WTC11 (cell line): ENCODE measurements around the gene SYNGAP1. TPM values are rescaled to one million over a fixed set of nuclear protein-coding genes. Genes with fewer than 3 reads are reported as not detected.

Source experiments
- ATAC-seq: fragments of 200-7000 bp; cut with Tn5 transposase; 2 replicates; pipeline ENCODE4 v1.10.0; 2021; ENCODE audit warnings: mild to moderate bottlenecking, moderate library complexity
- CTCF ChIA-PET: fragments of 300-600 bp; sonication (Branson Sonifier 250); formaldehyde crosslinking; loops from one replicate; lab custom pipeline; 2021; ENCODE audit warnings: antibody characterized with exemption; lab: Charles Lee
- POLR2A ChIA-PET: fragments of 350-600 bp; sonication (Branson Sonifier 250); formaldehyde crosslinking; loops from one replicate; lab custom pipeline; 2021; ENCODE audit warnings: antibody characterized with exemption; lab: Charles Lee
- DNase-seq: peaks from one replicate; pipeline ENCODE4 v3.0.0; 2021; ENCODE audit warnings: low spot score
- H3K27ac Mint-ChIP-seq: 2 replicates; pipeline ENCODE4 v1.8.0; 2021; ENCODE audit warnings: mixed read lengths
- H3K27me3 Mint-ChIP-seq: 2 replicates; pipeline ENCODE4 v1.8.0; 2021; ENCODE audit warnings: low read depth, mild to moderate bottlenecking, moderate library complexity, mixed read lengths
- H3K36me3 Mint-ChIP-seq: 2 replicates; pipeline ENCODE4 v1.8.0; 2021; ENCODE audit warnings: mixed read lengths
- H3K4me1 Mint-ChIP-seq: 2 replicates; pipeline ENCODE4 v1.8.0; 2022; ENCODE audit warnings: mixed read lengths
- H3K4me3 Mint-ChIP-seq: 2 replicates; pipeline ENCODE4 v1.8.0; 2021; ENCODE audit warnings: mild to moderate bottlenecking, moderate library complexity, mixed read lengths
- H3K9me3 Mint-ChIP-seq: 2 replicates; pipeline ENCODE4 v1.8.0; 2021; ENCODE audit warnings: mixed read lengths
- AFF4 ChIP-seq: sonication (generic); formaldehyde crosslinking; IDR thresholded peaks from 2 replicates; pipeline ENCODE4 v1.8.1; 2023; ENCODE audit warnings: mild to moderate bottlenecking, missing genetic modification reagents, borderline replicate concordance
- ARID4B ChIP-seq: sonication (generic); formaldehyde crosslinking; IDR thresholded peaks from 2 replicates; pipeline ENCODE4 v1.8.0; 2023; ENCODE audit warnings: missing genetic modification reagents, mild to moderate bottlenecking, borderline replicate concordance
- ATF1 ChIP-seq: sonication (generic); formaldehyde crosslinking; IDR thresholded peaks from 2 replicates; pipeline ENCODE4 v1.8.1; 2023; ENCODE audit warnings: mild to moderate bottlenecking, moderate library complexity, missing genetic modification reagents
- CREB1 ChIP-seq: sonication (generic); formaldehyde crosslinking; IDR thresholded peaks from 2 replicates; pipeline ENCODE4 v1.8.0; 2023; ENCODE audit warnings: mild to moderate bottlenecking, missing genetic modification reagents
- CREM ChIP-seq: sonication (generic); formaldehyde crosslinking; IDR thresholded peaks from 2 replicates; pipeline ENCODE4 v1.8.1; 2022; ENCODE audit warnings: mild to moderate bottlenecking, missing genetic modification reagents, moderate library complexity
- E2F1 ChIP-seq: sonication (generic); formaldehyde crosslinking; IDR thresholded peaks from 2 replicates; pipeline ENCODE4 v1.8.0; 2022; ENCODE audit warnings: mild to moderate bottlenecking, missing genetic modification reagents
- GTF2I ChIP-seq: fragments of 250-450 bp; sonication (Bioruptor Pico); conservative IDR thresholded peaks from 2 replicates; pipeline ENCODE4 v1.4.0; 2021; ENCODE audit warnings: mild to moderate bottlenecking
- NFE2L1 ChIP-seq: sonication (generic); formaldehyde crosslinking; IDR thresholded peaks from 2 replicates; pipeline ENCODE4 v1.8.1; 2023; ENCODE audit warnings: missing genetic modification reagents
- NR1H2 ChIP-seq: sonication (generic); formaldehyde crosslinking; IDR thresholded peaks from 2 replicates; pipeline ENCODE4 v1.9.0; 2021; ENCODE audit warnings: mild to moderate bottlenecking, moderate library complexity, missing genetic modification reagents
- NR2C2 ChIP-seq: sonication (generic); formaldehyde crosslinking; IDR thresholded peaks from 2 replicates; pipeline ENCODE4 v1.8.0; 2022; ENCODE audit warnings: mild to moderate bottlenecking, missing genetic modification reagents
- PREB ChIP-seq: sonication (generic); formaldehyde crosslinking; IDR thresholded peaks from 2 replicates; pipeline ENCODE4 v1.8.1; 2022; ENCODE audit warnings: mild to moderate bottlenecking, missing genetic modification reagents, moderate library complexity, borderline replicate concordance
- SMAD4 ChIP-seq: sonication (generic); formaldehyde crosslinking; IDR thresholded peaks from 2 replicates; pipeline ENCODE4 v1.8.0; 2022; ENCODE audit warnings: mild to moderate bottlenecking, missing genetic modification reagents
- STAT6 ChIP-seq: sonication (generic); formaldehyde crosslinking; conservative IDR thresholded peaks from 2 replicates; pipeline ENCODE4 v1.8.1; 2023; ENCODE audit warnings: mild to moderate bottlenecking, low read depth, missing genetic modification reagents, moderate library complexity
- USF2 ChIP-seq: sonication (generic); formaldehyde crosslinking; IDR thresholded peaks from 2 replicates; pipeline ENCODE4 v1.8.1; 2023; ENCODE audit warnings: mild to moderate bottlenecking, missing genetic modification reagents, moderate library complexity
- ZBTB21 ChIP-seq: sonication (generic); formaldehyde crosslinking; IDR thresholded peaks from 2 replicates; pipeline ENCODE4 v1.8.1; 2023; ENCODE audit warnings: mild to moderate bottlenecking, missing genetic modification reagents, borderline replicate concordance
- ZBTB43 ChIP-seq: sonication (generic); formaldehyde crosslinking; IDR thresholded peaks from 2 replicates; pipeline ENCODE4 v1.8.1; 2023; ENCODE audit warnings: mild to moderate bottlenecking, missing genetic modification reagents
- ZNF121 ChIP-seq: sonication (generic); formaldehyde crosslinking; IDR thresholded peaks from 2 replicates; pipeline ENCODE4 v1.8.0; 2023; ENCODE audit warnings: missing genetic modification reagents
- ZNF423 ChIP-seq: fragments of 250-450 bp; sonication (Bioruptor Pico); IDR thresholded peaks from 2 replicates; pipeline ENCODE4 v2.1.2; 2022; ENCODE audit warnings: mild to moderate bottlenecking, moderate library complexity
- total RNA-seq: library from RNA; stranded (reverse); gene quantifications from 3 replicates; pipeline ENCODE4 v1.2.3, GENCODE V29; 2021

The SYNGAP1 gene
- total RNA-seq, 1 experiment from 2014 or later, result 139 TPM

GRCh38 chr6:33492093-33492492 lies 72.2 kb downstream of the SYNGAP1 start:
- DNase-seq, result peak; percentile 17
- ATAC-seq, result peak; percentile 81
- TF ChIP-seq ATF1 (CRISPR knock-in tag), result no peak
- TF ChIP-seq ZNF121, result no peak
- no peak for TF ChIP-seq ARID4B (CRISPR knock-in tag)
- TF ChIP-seq NR1H2, result no peak
- no peak for TF ChIP-seq E2F1 (CRISPR knock-in tag)
- TF ChIP-seq SMAD4 (CRISPR knock-in tag), result no peak
- TF ChIP-seq ZBTB21 (CRISPR knock-in tag), result no peak
- no peak for TF ChIP-seq CREB1 (CRISPR knock-in tag)
- no peak for TF ChIP-seq USF2
- TF ChIP-seq STAT6 (CRISPR knock-in tag), result no peak
- TF ChIP-seq GTF2I (CRISPR knock-in tag), result no peak
- no peak for TF ChIP-seq CREM
- no peak for TF ChIP-seq PREB (CRISPR knock-in tag)
- TF ChIP-seq NR2C2 (CRISPR knock-in tag), result no peak
- no peak for TF ChIP-seq ZBTB43
- no peak for TF ChIP-seq NFE2L1
- no peak for TF ChIP-seq AFF4 (CRISPR knock-in tag)
- no peak for TF ChIP-seq ZNF423 (CRISPR knock-in tag)
- TF ChIP-seq, all 79 proteins: peak for 0
- POLR2A ChIA-PET, result no interaction called here
- Mint-ChIP-seq H3K36me3 (no peaks in the 10 kb centered on the region), H3K4me1 (peaks cover 6% of the 10 kb centered on the region), H3K27ac (no peak overlapping the region), H3K9me3 (no peaks in the 10 kb centered on the region), H3K4me3 (no peak overlapping the region), H3K27me3 (peaks cover 14% of the 10 kb centered on the region)
- CTCF ChIA-PET, result no interaction called here
